DMS79 (cell line): Measurements from ENCODE around the gene HOXC5.
"Not testable (repeated sequence)": the region's sequence is repeated elsewhere in the genome, so short reads cannot be mapped to it uniquely, and the experiment has no call there.

Source experiments
- DNase-seq: peaks from one replicate; lab custom pipeline; 2025; lab: John Stamatoyannopoulos, UW

HOXC5 gene

GRCh38 chr12:54066408-54066807, 33.6 kb downstream of the HOXC5 start:
- no peak for DNase-seq

GRCh38 chr12:54068418-54069070, 35.7 kb downstream of the HOXC5 start:
- no peak for DNase-seq

- no peak for DNase-seq
Measured at GRCh38 chr12:54071942-54072341, 39.1 kb downstream of the HOXC5 start.

DNA sequence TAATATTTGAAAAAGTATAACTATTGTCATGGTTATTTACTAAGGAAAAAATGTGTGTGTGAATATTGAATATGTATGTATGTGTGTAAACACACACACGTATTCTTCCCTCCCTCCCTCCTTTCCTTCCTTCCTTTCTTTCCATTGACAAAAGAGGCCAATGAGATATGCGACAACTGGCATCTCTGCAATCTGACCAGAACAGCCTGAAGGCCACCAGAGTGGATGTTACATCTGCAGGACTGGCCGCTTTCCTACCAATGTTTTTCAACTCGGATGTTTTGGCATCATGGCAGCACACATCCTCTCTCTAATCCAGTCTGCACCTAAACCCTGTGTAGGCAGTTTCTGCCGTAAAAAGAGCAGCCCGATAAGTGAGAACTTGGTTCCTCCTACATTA, 41.5 kb downstream of the HOXC5 start:
- DNase-seq: no peak

GRCh38 chr12:54075409-54075808, 42.6 kb downstream of the HOXC5 start:
- DNase-seq: no peak

- DNase-seq: no peak
Measured at GRCh38 chr12:54075974-54076373, 43.1 kb downstream of the HOXC5 start.

DNA sequence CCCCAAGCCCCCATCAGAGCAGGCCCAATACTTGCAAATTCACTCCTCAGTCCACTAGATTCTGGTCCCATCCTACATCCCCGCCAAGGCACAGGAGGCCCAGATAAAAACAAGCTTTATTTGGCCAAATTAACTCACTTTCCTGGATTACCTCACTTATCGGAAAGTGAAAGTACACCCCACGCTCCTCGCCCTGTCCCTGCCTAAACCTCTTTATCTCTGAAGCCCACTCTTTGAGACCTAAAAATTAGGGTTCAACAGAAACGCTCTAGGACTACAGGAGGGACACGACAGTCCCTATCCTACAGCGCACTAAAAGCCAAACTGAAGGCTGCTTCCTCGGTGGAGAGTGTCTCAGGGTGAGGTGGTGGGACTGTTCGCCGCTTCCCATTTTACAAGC, 45.0 kb downstream of the HOXC5 start:
- not testable (repeated sequence) for DNase-seq

DNA sequence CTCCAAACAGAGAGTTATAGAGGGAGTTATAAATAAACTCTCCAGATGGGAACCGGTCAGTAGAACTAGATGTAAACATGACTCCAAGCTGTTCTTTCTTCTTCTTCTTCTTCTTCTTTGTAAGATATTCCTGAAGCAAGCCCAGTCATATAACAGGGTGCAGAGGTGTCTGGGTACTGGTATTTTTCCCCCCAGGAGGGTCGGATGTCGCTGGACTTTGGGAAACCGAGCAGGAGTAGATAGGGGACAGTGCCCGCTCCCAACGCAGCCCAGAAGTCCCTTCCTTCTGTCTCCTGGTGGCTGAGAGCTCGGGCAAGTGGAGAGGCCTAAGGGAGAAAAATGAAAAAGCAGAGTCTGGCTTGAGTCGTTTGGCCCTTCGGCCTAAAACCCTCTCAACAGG, 46.3 kb downstream of the HOXC5 start:
- DNase-seq: not testable (repeated sequence)

GRCh38 chr12:54080008-54080924, 47.4 kb downstream of the HOXC5 start:
- not testable (repeated sequence) for DNase-seq

DNA sequence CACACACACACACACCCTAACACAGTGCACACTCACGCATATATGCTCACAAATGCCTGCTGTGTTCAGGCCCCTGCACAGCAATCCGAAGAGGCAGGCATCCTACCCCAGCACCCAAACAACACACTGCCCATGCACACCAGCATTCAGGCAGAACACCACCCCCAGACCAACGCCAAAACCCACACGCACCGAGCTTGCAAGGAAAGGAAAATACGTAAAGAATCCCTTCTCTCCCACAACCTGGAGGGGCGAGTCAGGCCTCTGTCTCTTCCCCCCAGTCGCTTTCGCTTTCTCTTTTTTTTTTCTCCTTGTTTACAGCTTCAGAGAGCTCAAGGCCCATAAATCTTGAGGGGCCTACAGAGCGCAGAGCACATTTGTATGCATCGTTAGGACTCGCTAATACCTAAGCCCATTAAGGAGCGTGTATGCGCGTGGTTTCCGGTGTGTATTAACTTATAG, 48.2 kb downstream of the HOXC5 start:
- not testable (repeated sequence) for DNase-seq

DNA sequence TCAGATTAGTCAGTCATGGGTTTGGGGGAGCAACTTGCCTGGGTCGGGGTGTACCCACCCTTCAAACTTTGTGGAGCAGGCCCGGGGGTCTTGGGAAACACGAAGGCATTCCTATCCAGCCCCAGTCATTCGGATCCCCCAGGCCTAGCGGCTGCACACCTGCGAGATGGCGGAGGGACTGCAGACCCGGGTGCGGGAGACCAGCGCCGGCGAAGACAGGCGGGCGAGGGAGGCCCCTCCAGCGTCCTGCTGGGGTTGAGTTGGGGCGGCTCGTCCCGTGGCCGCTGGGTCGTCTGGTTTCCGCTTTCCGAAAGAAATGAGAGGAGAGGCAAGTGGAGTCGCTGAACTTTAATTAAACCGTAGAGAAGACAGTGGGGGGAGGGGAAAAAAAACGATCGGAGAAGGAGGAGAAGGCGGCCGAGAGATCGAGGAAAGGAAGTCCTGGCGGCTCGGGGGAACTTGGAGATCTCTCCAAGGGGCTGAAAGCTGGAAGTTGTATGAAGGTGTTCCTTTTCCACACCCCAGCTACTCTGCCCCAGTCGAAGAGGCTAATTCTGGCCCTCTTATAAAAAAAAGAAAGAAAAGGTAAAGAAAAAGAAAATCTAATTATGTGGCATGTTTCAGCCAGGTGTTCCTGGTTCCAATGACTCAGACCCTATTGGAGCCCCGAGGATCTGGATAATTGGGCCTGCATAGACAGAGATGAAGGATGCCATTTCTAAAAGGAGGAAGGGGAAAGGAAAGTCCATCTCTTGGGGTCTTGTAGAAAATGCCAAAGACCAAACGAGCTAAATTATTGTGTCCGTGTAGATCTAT, 48.9 kb downstream of the HOXC5 start:
- not testable (repeated sequence) for DNase-seq

- no peak for DNase-seq
Measured at GRCh38 chr12:54082397-54082892, 49.6 kb downstream of the HOXC5 start.
